ENCODE data around the gene SLC41A2. TPM values are rescaled to one million over a fixed set of nuclear protein-coding genes. Genes with fewer than 3 reads are reported as not detected.
"Not testable (repeated sequence)": the region's sequence is repeated elsewhere in the genome, so short reads cannot be mapped to it uniquely, and the experiment has no call there.

The SLC41A2 gene
- total RNA-seq, 2 donors from 2014 or later = 29.0 to 58.6 TPM

DNA sequence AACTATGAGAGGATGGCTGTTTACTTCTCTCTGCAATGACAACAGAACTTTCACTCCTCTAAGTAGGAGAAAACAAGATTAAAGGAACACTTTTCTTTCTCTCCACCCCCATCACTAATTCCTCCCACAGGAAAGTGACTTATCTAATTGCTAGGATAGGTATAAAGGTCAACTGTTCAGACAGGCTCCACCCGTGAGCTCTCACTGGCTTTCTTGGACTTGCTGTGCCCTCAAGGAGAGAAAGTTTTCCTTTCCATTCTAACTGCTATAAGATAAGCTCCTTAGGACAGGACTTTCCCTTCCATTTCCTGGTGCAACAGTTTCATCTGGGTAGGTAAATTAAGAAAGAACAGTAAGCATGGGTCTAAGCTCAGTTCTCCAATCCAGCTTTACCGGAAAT, 4.8 kb downstream of the SLC41A2 start:
- ATAC-seq (peak; percentile 19), DNase-seq (peak; percentile 24 to 52 (median 38))
- Histone ChIP-seq H3K4me1 (peaks cover 58% of the 10 kb centered on the region), H3K27ac (peak overlapping the region; percentile 74 to 84 (median 77)), H3K4me3 (no peak overlapping the region), H3K27me3 (no peaks in the 10 kb centered on the region), H3K36me3 (replicated peaks in 1 of 2; ENCODE audit: insufficient read depth in 1 of 2, low read depth in 2 of 2) (no peaks in the 10 kb centered on the region), H3K9me3 (no peaks in the 10 kb centered on the region)
- TF ChIP-seq, protein P1, sequence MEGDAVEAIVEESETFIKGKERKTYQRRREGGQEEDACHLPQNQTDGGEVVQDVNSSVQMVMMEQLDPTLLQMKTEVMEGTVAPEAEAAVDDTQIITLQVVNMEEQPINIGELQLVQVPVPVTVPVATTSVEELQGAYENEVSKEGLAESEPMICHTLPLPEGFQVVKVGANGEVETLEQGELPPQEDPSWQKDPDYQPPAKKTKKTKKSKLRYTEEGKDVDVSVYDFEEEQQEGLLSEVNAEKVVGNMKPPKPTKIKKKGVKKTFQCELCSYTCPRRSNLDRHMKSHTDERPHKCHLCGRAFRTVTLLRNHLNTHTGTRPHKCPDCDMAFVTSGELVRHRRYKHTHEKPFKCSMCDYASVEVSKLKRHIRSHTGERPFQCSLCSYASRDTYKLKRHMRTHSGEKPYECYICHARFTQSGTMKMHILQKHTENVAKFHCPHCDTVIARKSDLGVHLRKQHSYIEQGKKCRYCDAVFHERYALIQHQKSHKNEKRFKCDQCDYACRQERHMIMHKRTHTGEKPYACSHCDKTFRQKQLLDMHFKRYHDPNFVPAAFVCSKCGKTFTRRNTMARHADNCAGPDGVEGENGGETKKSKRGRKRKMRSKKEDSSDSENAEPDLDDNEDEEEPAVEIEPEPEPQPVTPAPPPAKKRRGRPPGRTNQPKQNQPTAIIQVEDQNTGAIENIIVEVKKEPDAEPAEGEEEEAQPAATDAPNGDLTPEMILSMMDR (IDR thresholded peaks at IDR 0.05) = no peak
- no peak for TF ChIP-seq POLR2A (IDR thresholded peaks at IDR 0.05)
- intact Hi-C loops (cut with DNase I) = no loop called here
- WGBS, 2 donors = 22 to 26% methylated on average over 2 of the region's 2 CpGs

DNA sequence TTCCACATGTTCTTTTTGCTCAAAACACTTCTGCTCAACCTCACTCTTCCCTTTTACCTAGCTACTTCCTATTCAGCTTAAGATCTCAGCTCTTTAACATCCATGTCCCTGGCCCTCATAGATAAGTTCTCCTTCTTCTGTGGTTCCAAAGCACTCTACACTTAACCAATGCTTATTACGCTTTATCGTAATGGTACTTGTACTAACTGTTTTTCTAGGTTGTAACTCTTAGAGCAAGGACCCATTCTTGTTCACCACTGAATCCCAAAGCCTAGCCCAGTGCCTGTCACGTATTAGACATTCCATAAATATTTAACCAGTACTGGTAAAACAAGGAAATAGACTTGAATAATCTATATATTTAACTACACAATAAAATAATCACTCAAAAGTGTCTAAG, 5.3 kb downstream of the SLC41A2 start:
- WGBS, 2 donors = 35 to 39% methylated on average over 3 of the region's 3 CpGs
- Histone ChIP-seq H3K9me3 (no peaks in the 10 kb centered on the region), H3K4me3 (no peak overlapping the region), H3K27ac (peak overlapping the region; percentile 74 to 84 (median 77)), H3K4me1 (peaks cover 63% of the 10 kb centered on the region), H3K36me3 (replicated peaks in 1 of 2; ENCODE audit: insufficient read depth in 1 of 2, low read depth in 2 of 2) (no peaks in the 10 kb centered on the region), H3K27me3 (no peaks in the 10 kb centered on the region)
- ATAC-seq (peak; percentile 63), DNase-seq (no peak)
- TF ChIP-seq, protein P1 (IDR thresholded peaks at IDR 0.05) = no peak
- no peak for TF ChIP-seq POLR2A (IDR thresholded peaks at IDR 0.05)
- intact Hi-C loops (cut with DNase I) = no loop called here

DNA sequence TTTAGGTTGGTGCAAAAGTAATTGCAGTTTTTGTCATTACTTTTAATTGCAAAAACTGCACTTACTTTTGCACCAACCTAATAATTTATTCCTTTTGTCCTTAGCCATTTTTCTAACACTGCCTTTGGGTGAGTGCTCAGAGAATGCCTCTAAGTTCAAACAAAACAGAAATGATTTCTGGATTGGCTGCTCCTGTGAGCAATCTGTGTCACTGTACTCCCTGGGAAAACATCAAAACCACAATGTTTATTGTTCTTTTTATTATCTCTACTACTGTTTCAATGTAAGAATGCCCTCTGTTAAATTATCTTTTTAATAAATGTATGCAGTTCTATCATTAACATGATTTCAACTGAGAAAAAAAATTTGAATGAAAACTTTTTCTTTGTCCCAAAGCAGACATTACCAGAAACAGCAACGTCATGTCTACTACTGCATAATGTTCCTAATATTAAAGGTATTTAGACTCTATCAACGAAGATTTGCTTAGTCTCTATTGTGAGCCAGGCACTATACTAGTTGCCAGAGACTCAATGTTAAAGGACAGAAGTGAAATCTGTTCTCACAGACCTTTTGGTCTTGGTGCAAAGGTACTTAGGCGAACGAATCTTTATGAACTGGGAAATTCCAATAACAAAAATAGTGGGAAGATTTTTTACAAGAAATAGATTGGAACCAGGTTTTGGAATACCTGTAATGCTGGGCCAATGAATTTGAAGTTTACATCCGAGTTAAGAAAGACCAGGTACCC, 6.2 kb downstream of the SLC41A2 start:
- H3K9me3 ChIP-seq = no peaks in the 10 kb centered on the region
- H3K27me3 ChIP-seq = no peaks in the 10 kb centered on the region
- H3K27ac ChIP-seq = peak overlapping the region; percentile 74 to 84 (median 77)
- H3K4me3 ChIP-seq = no peak overlapping the region
- DNase-seq (no peak), ATAC-seq (no peak)
- H3K36me3 ChIP-seq (replicated peaks in 1 of 2; ENCODE audit: insufficient read depth in 1 of 2, low read depth in 2 of 2) = no peaks in the 10 kb centered on the region
- intact Hi-C loops (cut with DNase I) = no loop called here
- TF ChIP-seq, protein P1 (IDR thresholded peaks at IDR 0.05) = no peak
- no peak for TF ChIP-seq POLR2A (IDR thresholded peaks at IDR 0.05)
- 44 to 61% methylated on average over 5 of the region's 5 CpGs for WGBS, 2 donors
- H3K4me1 ChIP-seq = peaks cover 60% of the 10 kb centered on the region

DNA sequence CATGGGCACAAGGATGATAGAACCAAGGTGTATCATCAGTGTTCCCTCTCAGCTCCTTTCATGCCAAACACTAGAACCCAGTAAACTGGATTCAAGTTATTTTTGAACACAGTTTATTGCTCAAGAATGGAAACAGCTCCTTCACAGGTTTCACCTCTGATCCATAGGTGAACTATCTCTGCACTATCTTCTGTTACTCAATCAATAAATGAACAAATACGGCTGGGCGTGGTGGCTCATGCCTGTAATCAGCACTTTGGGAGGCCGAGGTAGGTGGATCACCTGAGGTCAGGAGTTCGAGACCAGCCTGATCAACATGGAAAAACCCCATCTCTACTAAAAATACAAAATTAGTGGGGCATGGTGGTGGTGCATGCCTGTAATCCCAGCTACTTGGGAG, 9.4 kb downstream of the SLC41A2 start:
- H3K9me3 ChIP-seq; DNase-seq; intact Hi-C loops (cut with DNase I); H3K27ac ChIP-seq; H3K4me3 ChIP-seq; ATAC-seq; H3K27me3 ChIP-seq; H3K36me3 ChIP-seq (replicated peaks in 1 of 2; ENCODE audit: insufficient read depth in 1 of 2, low read depth in 2 of 2): not testable (repeated sequence)
- H3K4me1 ChIP-seq = peaks cover 51% of the 10 kb centered on the region
- WGBS, 2 donors = 44 to 53% methylated on average over 4 of the region's 4 CpGs

DNA sequence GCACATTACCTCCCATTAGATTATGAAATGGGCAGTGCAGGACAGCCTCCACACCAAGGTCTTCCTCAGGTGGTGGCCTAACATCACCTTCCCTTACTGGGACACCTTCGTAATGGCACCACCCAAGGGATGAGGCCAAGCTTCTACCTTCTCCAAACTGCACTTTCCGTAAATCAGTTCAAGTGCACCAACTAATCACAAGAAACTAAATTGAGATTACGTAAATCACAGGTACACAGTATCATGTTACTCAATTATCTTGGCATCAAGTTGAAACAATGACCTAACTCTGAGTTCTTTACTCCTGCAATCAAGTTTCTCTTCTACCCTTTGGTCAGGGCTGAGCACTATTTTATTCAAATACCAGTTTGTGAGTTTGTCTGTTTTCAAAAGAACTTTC, 13.8 kb downstream of the SLC41A2 start:
- Histone ChIP-seq H3K27me3 (no peaks in the 10 kb centered on the region), H3K9me3 (no peaks in the 10 kb centered on the region), H3K4me3 (no peak overlapping the region), H3K36me3 (replicated peaks in 1 of 2; ENCODE audit: insufficient read depth in 1 of 2, low read depth in 2 of 2) (no peaks in the 10 kb centered on the region), H3K4me1 (peaks cover 24% of the 10 kb centered on the region), H3K27ac (peak overlapping the region in 2 of 4 donors; percentile 55 to 72)
- DNase-seq (no peak), ATAC-seq (peak; percentile 94)
- WGBS, 2 donors = 61 to 77% methylated on average over 3 of the region's 3 CpGs
- intact Hi-C loops (cut with DNase I) = no loop called here
- TF ChIP-seq, protein P1 (IDR thresholded peaks at IDR 0.05) = no peak
- TF ChIP-seq POLR2A (IDR thresholded peaks at IDR 0.05) = no peak

DNA sequence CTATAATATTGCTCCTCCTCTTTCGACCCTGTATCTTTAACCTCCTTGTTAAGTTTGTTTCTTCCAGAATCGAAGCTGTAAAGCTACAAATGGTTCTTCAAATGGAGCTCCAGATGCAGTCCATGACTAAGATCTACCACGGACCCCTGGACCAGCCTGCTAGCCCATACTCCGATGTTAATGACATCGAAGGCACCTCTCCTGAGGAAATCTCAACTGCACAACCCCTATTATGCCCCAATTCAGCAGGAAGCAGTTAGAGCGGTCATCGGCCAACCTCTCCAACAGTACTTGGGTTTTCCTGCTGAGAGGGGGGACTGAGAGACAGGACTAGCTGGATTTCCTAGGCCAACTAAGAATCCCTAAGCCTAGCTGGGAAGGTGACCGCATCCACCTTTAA, 14.7 kb downstream of the SLC41A2 start:
- H3K27me3 ChIP-seq; ATAC-seq; DNase-seq; H3K27ac ChIP-seq; intact Hi-C loops (cut with DNase I); H3K36me3 ChIP-seq (replicated peaks in 1 of 2; ENCODE audit: insufficient read depth in 1 of 2, low read depth in 2 of 2); H3K4me3 ChIP-seq; H3K9me3 ChIP-seq: not testable (repeated sequence)
- H3K4me1 ChIP-seq = peaks cover 19% of the 10 kb centered on the region
- WGBS, 2 donors = 95 to 96% methylated on average over 8 of the region's 8 CpGs

All from body of pancreas (tissue), 4 donors.